HCEC 1CT (cell line): ENCODE measurements around the gene MCFD2.
"Not testable (repeated sequence)": the region's sequence is repeated elsewhere in the genome, so short reads cannot be mapped to it uniquely, and the experiment has no call there.

ENCODE experiments used
- DNase-seq: peaks from one replicate; pipeline ENCODE4 v3.0.0-alpha.2; 2017

Gene MCFD2

GRCh38 chr2:46900381-46900780 is 15.2 kb downstream of the MCFD2 start:
- no peak for DNase-seq

GRCh38 chr2:46899053-46899452 is 16.6 kb downstream of the MCFD2 start:
- DNase-seq, result no peak

DNA sequence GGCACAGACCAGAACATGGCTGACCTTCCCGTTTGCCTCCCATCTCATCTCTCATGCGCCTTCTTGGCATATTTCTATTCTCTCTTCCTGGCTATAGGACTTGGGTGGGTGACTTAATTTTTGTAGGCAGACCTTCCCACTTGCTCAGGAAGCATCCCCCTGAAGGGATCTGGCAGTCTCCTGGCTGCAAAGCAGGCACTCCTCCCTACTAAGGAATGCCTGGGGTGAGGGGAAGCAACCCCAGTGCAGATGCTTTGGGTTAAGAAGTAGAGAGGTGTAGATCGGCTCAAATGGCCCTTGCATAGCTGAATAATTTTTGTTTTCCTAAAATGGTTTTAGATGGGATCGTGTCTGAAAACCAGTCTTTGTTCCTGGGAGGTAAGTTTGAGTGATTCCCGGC is 17.6 kb downstream of the MCFD2 start:
- DNase-seq, result no peak

DNA sequence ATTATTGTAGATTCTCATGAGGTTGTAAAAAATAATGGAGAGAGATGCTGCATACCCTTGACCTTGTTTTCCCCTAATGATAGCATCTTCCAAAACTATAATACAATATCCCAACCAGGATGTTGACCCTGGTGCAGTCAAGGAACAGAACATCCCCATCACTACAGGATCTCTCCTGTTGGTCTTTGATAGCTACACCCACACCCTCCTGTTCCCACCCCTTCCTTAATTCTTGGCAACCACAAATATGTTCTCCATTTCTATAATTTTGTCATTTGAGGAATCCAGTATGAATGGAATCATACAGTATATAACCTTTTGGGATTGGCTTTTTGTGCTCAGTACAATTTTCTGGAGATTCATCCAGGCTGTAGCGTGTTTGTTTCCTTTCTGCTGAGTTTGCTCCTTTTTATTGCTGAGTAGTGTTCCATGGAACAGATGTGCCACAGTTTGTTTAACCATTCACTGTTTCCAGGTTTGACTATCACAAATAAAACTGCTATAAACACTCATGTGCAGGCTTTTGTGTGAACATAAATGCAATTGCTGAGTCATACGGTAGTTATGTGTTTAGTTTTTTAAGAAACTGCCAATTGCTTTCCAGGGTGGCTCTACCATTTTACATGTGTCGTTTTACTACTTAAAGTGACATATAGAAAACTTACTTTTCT is 22.2 kb downstream of the MCFD2 start:
- DNase-seq, result peak; percentile 59

- DNase-seq, result no peak
Observed at GRCh38 chr2:46891956-46892553, 23.6 kb downstream of the MCFD2 start.

DNA sequence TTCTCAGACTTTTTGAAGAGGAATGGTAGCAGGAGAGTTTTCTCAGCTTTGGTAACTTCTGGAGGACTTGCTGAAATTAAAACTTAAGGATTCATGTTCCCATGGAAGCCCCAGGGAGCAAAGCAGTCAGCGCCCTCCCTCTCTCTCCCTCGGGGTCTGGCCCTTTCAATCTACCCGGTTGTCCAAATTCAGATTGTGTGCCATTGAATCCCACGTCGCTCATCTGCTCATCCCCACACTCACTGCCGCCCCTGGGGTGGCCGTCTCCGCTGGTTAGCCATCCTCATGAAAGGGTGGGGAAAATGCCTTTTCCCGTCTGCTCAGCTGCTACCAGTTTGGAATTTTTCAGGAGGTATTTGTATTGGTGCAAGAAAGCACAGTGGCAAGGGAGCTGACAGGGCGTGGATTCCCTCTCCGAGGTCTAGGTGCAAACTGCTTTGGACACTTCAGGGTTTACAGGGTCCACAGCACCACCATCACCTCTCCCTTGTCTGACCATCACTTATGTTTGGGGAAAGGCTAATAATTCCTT is 27.1 kb downstream of the MCFD2 start:
- no peak for DNase-seq

GRCh38 chr2:46887028-46887885 is 28.3 kb downstream of the MCFD2 start:
- DNase-seq, result no peak

DNA sequence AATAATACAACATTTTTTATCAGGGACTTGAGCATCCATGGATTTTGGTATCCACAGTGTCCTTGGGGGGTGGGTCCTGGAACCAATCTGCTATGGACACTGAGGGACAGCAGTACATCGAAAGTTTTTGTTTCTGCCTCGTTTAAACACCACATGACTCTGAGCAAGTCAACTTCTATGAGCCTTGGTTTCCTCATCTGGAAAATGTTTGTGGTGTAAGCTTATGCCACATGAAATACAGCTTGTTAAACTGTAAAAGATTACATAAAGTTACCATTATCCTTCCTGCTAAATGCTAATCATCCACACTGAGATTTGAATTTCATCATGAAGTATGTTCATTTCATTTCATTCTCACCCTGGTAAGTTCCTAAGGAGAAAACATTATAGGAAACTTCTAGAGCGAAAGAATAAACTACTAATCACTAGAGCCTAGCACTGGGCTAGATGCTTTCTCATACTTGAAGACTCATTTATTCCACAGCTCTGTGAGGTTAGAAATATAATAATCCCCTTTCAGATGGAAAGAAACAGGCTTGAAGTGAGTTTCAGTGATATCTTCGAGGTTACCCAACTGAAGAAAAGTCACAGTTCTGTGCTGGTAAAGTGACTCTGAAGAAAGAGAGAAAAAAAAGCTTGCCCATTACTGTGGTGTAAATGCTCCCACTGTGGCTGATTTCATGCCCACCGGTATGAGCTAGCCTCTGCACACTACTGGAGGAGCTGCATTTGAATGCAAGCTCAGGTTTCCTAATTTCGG is 29.2 kb downstream of the MCFD2 start:
- no peak for DNase-seq

GRCh38 chr2:46885376-46885775 is 30.2 kb downstream of the MCFD2 start:
- no peak for DNase-seq

DNA sequence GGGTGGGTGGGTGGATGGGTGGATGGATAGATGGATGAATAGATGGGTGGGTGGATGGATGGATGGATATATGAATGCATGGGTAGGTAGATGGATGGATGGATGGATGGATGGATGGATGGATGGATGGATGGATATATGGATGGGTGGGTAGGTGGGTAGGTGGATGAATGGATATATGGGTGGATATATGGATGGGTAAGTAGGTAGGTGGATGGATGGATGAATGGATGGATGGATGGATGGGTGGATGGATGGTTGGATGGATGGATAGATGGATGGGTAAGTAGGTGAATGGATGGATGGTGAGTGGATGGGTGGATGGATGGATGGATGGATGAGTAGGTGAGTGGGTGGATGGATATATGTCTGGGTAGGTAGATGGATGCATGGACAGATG is 36.1 kb downstream of the MCFD2 start:
- DNase-seq, result no peak

- peak; percentile 32 for DNase-seq
Observed at GRCh38 chr2:46878886-46879285, 36.7 kb downstream of the MCFD2 start.

DNA sequence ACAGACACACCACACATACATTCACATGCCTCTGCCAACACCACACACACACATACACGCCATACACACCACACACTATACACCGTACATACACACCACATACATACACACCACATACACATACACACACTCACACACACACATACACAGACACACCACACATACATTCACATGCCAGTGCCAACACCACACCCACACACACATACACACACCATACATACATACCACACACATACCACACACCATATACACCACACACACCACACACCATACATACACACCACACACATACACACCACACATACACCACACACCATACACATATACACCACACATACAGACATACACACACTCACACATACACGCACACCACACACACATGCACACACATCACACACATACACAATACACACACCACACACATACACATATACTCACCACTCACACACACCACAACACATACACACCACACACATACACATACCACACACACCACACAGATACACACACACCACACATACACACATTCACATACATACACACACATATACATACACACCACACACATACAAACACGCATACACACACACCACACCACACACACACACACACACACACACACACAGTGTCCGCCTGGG is 37.2 kb downstream of the MCFD2 start:
- DNase-seq, result no peak

GRCh38 chr2:46877619-46878113 is 37.9 kb downstream of the MCFD2 start:
- DNase-seq, result no peak

- peak; percentile 76 for DNase-seq
Observed at GRCh38 chr2:46876741-46877384, 38.7 kb downstream of the MCFD2 start.

DNA sequence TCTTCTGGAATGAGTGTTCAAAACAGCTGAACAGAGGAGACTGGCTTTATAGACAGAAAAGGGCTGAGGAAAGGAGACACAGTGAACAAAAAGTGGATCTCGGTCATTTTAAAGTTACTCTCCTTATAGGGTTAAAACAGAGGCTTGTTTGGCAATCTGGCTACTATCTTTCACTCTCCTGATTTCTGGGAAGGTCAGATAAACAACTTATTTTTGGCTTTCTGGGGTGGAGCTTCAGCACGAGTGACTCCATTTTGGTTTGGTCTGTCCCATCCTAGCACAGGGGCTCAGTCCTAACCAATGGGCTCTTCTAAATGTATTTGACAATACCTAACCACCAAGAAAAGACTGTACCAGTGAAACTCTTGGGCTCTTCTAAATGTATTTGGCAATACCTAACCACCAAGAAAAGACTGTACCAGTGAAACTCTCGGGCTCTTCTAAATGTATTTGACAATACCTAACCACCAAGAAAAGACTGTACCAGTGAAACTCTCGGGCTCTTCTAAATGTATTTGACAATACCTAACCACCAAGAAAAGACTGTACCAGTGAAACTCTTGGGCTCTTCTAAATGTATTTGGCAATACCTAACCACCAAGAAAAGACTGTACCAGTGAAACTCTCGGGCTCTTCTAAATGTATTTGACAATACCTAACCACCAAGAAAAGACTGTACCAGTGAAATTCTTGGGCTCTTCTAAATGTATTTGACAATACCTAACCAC is 39.5 kb downstream of the MCFD2 start:
- DNase-seq, result not testable (repeated sequence)

GRCh38 chr2:46875226-46875899 is 40.2 kb downstream of the MCFD2 start:
- DNase-seq, result no peak

DNA sequence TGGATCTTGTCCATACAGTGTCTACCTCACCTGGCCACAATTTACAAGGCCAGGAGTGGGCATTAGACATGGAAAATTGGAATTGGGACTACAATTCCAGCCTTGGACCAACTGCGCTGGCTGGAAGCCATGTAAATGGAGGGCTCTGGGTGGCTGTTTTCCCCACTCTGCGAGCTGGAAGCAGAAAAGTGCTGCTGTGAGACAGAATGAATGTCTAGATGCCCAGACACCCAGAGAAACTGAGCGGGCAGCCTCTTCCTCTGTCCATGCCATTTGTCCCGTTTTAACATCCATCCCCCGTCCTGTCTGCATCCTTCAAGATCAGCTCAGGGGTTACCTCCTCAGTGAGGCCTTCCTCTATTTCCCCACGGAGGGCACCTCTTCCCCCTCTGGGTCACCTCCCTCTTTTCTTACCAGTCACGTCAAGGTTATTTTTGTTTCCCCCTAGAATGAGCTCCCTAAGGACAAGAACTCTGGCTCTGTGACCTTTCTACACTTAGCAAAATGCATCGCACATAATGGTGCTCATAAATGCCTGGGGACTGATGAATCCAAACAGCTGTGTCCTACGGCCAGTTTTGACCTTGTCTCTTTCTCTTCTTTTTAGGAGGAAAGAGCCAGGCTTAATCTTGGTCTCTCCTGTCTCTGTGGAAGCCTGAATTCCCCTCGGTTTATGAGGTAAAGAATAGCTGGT is 41.2 kb downstream of the MCFD2 start:
- peak; percentile 70 for DNase-seq

GRCh38 chr2:46873604-46874068 is 42.0 kb downstream of the MCFD2 start:
- DNase-seq, result peak; percentile 92

- DNase-seq, result no peak
Observed at GRCh38 chr2:46872902-46873603, 42.6 kb downstream of the MCFD2 start.
